HEK293 (cell line): Measurements from ENCODE around the gene LYPLAL1.

ENCODE experiments used
- CTCF ChIA-PET: fragments of 350-600 bp; formaldehyde crosslinking; extraction: SDS; loops from one replicate; lab custom pipeline; 2021; ENCODE audit warnings: antibody characterized with exemption; lab: Yijun Ruan, JAX
- POLR2A ChIA-PET: fragments of 300-600 bp; formaldehyde crosslinking; extraction: SDS; loops from one replicate; lab custom pipeline; 2020; ENCODE audit warnings: antibody characterized with exemption, inconsistent platforms; lab: Yijun Ruan, JAX
- H3K27ac ChIP-seq: fragments of 200-500 bp; sonication (Bioruptor generic); 2 replicates; pipeline ENCODE4 v1.5.1; 2014; ENCODE audit warnings: low read depth, low read length, control low read depth, inconsistent platforms; ENCODE audit errors: extremely low read depth
- H3K36me3 ChIP-seq, 2 experiments: fragments of 200-500 bp in 1 of 2; sonication (Bioruptor generic) in 1 of 2; 1 replicate in 1 of 2; 2 replicates in 1 of 2; pipeline ENCODE4 v1.5.1; 2014 to 2017; ENCODE audit warnings: inconsistent platforms in 2 of 2, low read length in 2 of 2; ENCODE audit not compliant: control insufficient read depth in 2 of 2, insufficient read depth in 1 of 2
- H3K4me1 ChIP-seq: fragments of 200-500 bp; sonication (Bioruptor generic); 2 replicates; pipeline ENCODE4 v1.5.1; 2014; ENCODE audit warnings: mild to moderate bottlenecking, low read length, inconsistent platforms; ENCODE audit not compliant: control insufficient read depth, insufficient read depth
- H3K4me3 ChIP-seq: 2 replicates; pipeline ENCODE4 v1.5.1; 2011; ENCODE audit warnings: low read depth, mild to moderate bottlenecking, control low read depth, low read length, moderate library complexity
- H3K9me3 ChIP-seq: fragments of 200-500 bp; sonication (Bioruptor generic); 2 replicates; pipeline ENCODE4 v1.5.1; 2014; ENCODE audit warnings: low read depth, low read length, inconsistent platforms; ENCODE audit not compliant: control insufficient read depth, insufficient read depth
- GFI1B ChIP-seq: fragments of 450-650 bp; formaldehyde crosslinking; IDR thresholded peaks from 2 replicates; pipeline ENCODE4 v1.5.1; 2016; ENCODE audit warnings: missing biosample characterization, missing genetic modification characterization
- INSM2 ChIP-seq: fragments of 450-650 bp; formaldehyde crosslinking; IDR thresholded peaks from 2 replicates; pipeline ENCODE4 v1.5.1; 2016; ENCODE audit warnings: missing biosample characterization, missing genetic modification characterization
- PRDM1 ChIP-seq: fragments of 450-650 bp; formaldehyde crosslinking; IDR thresholded peaks from 2 replicates; pipeline ENCODE4; 2016; ENCODE audit warnings: missing biosample characterization, missing genetic modification characterization
- TRIM28 ChIP-seq: IDR thresholded peaks from 2 replicates; pipeline ENCODE4 v1.6.1; 2011; ENCODE audit warnings: low read length, control low read depth, borderline replicate concordance
- ZBTB11 ChIP-seq: fragments of 450-650 bp; formaldehyde crosslinking; conservative IDR thresholded peaks from 2 replicates; pipeline ENCODE4 v1.5.1; 2016; ENCODE audit warnings: low read depth, missing biosample characterization, missing genetic modification characterization
- ZFP37 ChIP-seq: fragments of 450-650 bp; formaldehyde crosslinking; IDR thresholded peaks from 2 replicates; pipeline ENCODE4 v1.5.1; 2016; ENCODE audit warnings: missing biosample characterization, missing genetic modification characterization
- ZNF366 ChIP-seq: fragments of 450-650 bp; formaldehyde crosslinking; conservative IDR thresholded peaks from 2 replicates; pipeline ENCODE4 v1.5.1; 2016; ENCODE audit warnings: missing biosample characterization, missing genetic modification characterization
- ZNF792 ChIP-seq: fragments of 450-650 bp; formaldehyde crosslinking; IDR thresholded peaks from 2 replicates; pipeline ENCODE4 v1.5.1; 2016; ENCODE audit warnings: missing biosample characterization, missing genetic modification characterization
- ZNF830 ChIP-seq: fragments of 450-650 bp; IDR thresholded peaks from 2 replicates; pipeline ENCODE4 v1.5.0; 2018; ENCODE audit warnings: missing biosample characterization, missing genetic modification characterization, low read depth, mild to moderate bottlenecking, moderate library complexity
- TF ChIP-seq, protein P1 (sequence below): fragments of 450-650 bp; formaldehyde crosslinking; IDR thresholded peaks from 2 replicates; pipeline ENCODE4 v1.5.1; 2016; ENCODE audit warnings: missing biosample characterization, missing genetic modification characterization
- TF ChIP-seq, protein P2 (sequence below): fragments of 450-650 bp; formaldehyde crosslinking; IDR thresholded peaks from 2 replicates; pipeline ENCODE4 v1.5.1; 2016; ENCODE audit warnings: missing biosample characterization, missing genetic modification characterization
- TF ChIP-seq, protein P3 (sequence below): fragments of 450-650 bp; formaldehyde crosslinking; IDR thresholded peaks from 2 replicates; pipeline ENCODE4 v1.5.1; 2016; ENCODE audit warnings: missing biosample characterization, missing genetic modification characterization

The LYPLAL1 gene

DNA sequence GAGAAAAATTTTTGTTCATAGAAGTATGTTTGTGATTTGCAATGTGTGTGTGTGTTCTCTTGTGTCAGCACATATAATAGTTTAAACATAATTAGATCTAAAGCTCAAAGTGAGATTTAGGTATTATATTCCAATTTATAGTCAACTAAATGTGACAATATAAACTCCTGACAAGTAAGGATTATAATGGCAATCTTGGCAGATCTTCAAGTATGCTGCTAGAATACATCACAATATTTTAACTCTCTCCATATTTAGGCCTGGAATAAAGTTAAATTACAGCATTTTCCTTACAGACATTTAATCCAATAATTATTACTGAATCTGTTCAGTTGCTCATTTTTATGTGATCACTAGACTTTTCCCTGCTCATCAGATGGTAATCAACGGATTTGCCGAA is 65.8 kb downstream of the LYPLAL1 start (continued):
- TF ChIP-seq INSM2 (tag by site-specific recombination) (no peak), ZFP37 (tag by site-specific recombination) (no peak), ZNF792 (no peak)
- TF ChIP-seq, protein P1, sequence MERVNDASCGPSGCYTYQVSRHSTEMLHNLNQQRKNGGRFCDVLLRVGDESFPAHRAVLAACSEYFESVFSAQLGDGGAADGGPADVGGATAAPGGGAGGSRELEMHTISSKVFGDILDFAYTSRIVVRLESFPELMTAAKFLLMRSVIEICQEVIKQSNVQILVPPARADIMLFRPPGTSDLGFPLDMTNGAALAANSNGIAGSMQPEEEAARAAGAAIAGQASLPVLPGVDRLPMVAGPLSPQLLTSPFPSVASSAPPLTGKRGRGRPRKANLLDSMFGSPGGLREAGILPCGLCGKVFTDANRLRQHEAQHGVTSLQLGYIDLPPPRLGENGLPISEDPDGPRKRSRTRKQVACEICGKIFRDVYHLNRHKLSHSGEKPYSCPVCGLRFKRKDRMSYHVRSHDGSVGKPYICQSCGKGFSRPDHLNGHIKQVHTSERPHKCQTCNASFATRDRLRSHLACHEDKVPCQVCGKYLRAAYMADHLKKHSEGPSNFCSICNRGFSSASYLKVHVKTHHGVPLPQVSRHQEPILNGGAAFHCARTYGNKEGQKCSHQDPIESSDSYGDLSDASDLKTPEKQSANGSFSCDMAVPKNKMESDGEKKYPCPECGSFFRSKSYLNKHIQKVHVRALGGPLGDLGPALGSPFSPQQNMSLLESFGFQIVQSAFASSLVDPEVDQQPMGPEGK = no peak

GRCh38 chr1:219244864-219245263 is 71.2 kb downstream of the LYPLAL1 start:
- Histone ChIP-seq H3K4me1 (no peaks in the 10 kb centered on the region), H3K36me3 (no peaks in the 10 kb centered on the region), H3K27ac (no peak overlapping the region), H3K9me3 (no peaks in the 10 kb centered on the region), H3K4me3 (no peak overlapping the region)
- TF ChIP-seq ZNF366 (tag by site-specific recombination) = peak; percentile 89
- peak; percentile 83 for TF ChIP-seq PRDM1 (tag by site-specific recombination)
- no peak for TF ChIP-seq ZNF830
- POLR2A ChIA-PET = no interaction called here
- CTCF ChIA-PET = no interaction called here

DNA sequence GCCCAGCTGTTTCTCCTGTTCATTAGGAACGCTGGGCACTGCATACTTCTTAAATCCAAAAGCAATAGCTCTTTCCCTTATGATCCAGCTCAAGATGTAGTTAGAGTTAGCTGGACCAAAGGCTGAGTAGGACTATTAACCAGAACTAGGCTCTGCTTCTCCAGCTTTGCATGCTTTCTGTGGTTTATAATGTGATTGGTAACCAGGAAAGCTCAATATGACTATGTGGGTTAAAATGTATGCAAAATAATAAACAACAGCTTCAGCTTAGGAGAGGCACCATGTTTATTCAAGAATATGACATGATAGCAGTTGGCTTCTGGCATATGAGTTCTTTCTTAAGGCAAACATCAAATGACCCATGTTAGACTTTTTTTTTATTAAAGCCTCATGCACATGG is 73.8 kb downstream of the LYPLAL1 start:
- POLR2A ChIA-PET = no interaction called here
- CTCF ChIA-PET = no interaction called here
- no peak overlapping the region for H3K27ac ChIP-seq

More for the DNA sequence above, 73.8 kb downstream of the LYPLAL1 start:
- no peak overlapping the region for H3K4me3 ChIP-seq
- no peaks in the 10 kb centered on the region for H3K4me1 ChIP-seq
- no peaks in the 10 kb centered on the region for H3K36me3 ChIP-seq
- no peaks in the 10 kb centered on the region for H3K9me3 ChIP-seq
- TF ChIP-seq ZBTB11 (tag by site-specific recombination) (no peak), TRIM28 (no peak), GFI1B (tag by site-specific recombination) (no peak)
- TF ChIP-seq, protein P2, sequence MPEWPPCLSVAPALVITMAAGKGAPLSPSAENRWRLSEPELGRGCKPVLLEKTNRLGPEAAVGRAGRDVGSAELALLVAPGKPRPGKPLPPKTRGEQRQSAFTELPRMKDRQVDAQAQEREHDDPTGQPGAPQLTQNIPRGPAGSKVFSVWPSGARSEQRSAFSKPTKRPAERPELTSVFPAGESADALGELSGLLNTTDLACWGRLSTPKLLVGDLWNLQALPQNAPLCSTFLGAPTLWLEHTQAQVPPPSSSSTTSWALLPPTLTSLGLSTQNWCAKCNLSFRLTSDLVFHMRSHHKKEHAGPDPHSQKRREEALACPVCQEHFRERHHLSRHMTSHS (tag by site-specific recombination) = no peak
- TF ChIP-seq, protein P3, sequence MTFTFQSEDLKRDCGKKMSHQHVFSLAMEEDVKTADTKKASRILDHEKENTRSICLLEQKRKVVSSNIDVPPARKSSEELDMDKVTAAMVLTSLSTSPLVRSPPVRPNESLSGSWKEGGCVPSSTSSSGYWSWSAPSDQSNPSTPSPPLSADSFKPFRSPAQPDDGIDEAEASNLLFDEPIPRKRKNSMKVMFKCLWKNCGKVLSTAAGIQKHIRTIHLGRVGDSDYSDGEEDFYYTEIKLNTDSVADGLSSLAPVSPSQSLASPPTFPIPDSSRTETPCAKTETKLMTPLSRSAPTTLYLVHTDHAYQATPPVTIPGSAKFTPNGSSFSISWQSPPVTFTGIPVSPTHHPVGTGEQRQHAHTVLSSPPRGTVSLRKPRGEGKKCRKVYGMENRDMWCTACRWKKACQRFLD (tag by site-specific recombination) = no peak
